Endothelial cell of umbilical vein (primary cell): ENCODE results near the gene CFAP100. TPM values are rescaled to one million over a fixed set of nuclear protein-coding genes. Genes with fewer than 3 reads are reported as not detected.

Source experiments
- BruUV-seq: library from RNA; stranded (reverse); fragments of 400-500 nt; replicated peaks from 2 replicates; lab custom pipeline; 2021; lab: Mats Ljungman, UMichigan
- CTCF ChIA-PET: fragments of 300-600, 350-600 bp; sonication (Branson Sonifier 250); formaldehyde crosslinking; loops from one replicate; lab custom pipeline; 2021; ENCODE audit warnings: antibody characterized with exemption, inconsistent platforms; lab: Charles Lee
- POLR2A ChIA-PET: fragments of 300-600, 350-600 bp; sonication (Branson Sonifier 250); formaldehyde crosslinking; loops from one replicate; lab custom pipeline; 2021; ENCODE audit warnings: antibody characterized with exemption, inconsistent platforms; lab: Charles Lee
- DNase-seq: peaks from one replicate; pipeline ENCODE4 v3.0.0-alpha.2; 2011; ENCODE audit warnings: low read depth, low spot score
- FAIRE-seq: peaks from 2 replicates; lab custom pipeline; 2011; peaks lifted over from hg19 to GRCh38; lab: Jason Lieb, UNC
- H2AFZ ChIP-seq: 2 replicates; pipeline ENCODE4 v1.6.0; 2012; ENCODE audit warnings: low read depth, low read length, control low read depth, inconsistent platforms
- H3K27ac ChIP-seq: 2 replicates; pipeline ENCODE4 v1.5.1; 2011; ENCODE audit warnings: low read depth, mild to moderate bottlenecking, control low read depth, low read length, moderate library complexity; ENCODE audit not compliant: insufficient read depth
- H3K27me3 ChIP-seq, 2 experiments: 2 replicates each; pipeline versions ENCODE4 v1.6.0 to v1.6.1; 2011; ENCODE audit warnings: low read length in 2 of 2, mixed read lengths in 1 of 2; ENCODE audit not compliant: control insufficient read depth in 2 of 2, insufficient read depth in 2 of 2
- H3K36me3 ChIP-seq, 2 experiments: 2 replicates in 1 of 2; 3 replicates in 1 of 2; pipeline ENCODE4 v1.5.1; 2011; ENCODE audit warnings: low read length in 2 of 2, mild to moderate bottlenecking in 1 of 2, moderate library complexity in 1 of 2; ENCODE audit not compliant: control insufficient read depth in 2 of 2, insufficient read depth in 2 of 2; ENCODE audit errors: extremely low read depth in 1 of 2
- H3K4me1 ChIP-seq: 3 replicates; pipeline ENCODE4 v1.5.1; 2011; ENCODE audit warnings: mild to moderate bottlenecking, low read length; ENCODE audit not compliant: control insufficient read depth, insufficient read depth; ENCODE audit errors: extremely low read depth
- H3K4me2 ChIP-seq: 2 replicates; pipeline ENCODE4 v1.6.1; 2011; ENCODE audit warnings: low read length, control low read depth, mixed read lengths; ENCODE audit not compliant: insufficient read depth
- H3K4me3 ChIP-seq, 3 experiments: fragments of 200-600 bp in 1 of 3; sonication (generic), shearing (Covaris generic) in 1 of 3; replicated peaks in 1 of 3; 2 replicates each; pipeline ENCODE4 v1.5.1; 2011 to 2016; ENCODE audit warnings: control low read depth in 3 of 3, low read length in 3 of 3, mild to moderate bottlenecking in 2 of 3, inconsistent platforms in 1 of 3, low read depth in 1 of 3, moderate library complexity in 1 of 3; ENCODE audit not compliant: insufficient read depth in 1 of 3
- H3K79me2 ChIP-seq: 2 replicates; pipeline ENCODE4 v1.6.0; 2012; ENCODE audit warnings: low read length, inconsistent platforms; ENCODE audit not compliant: control insufficient read depth, insufficient read depth
- H3K9ac ChIP-seq: replicated peaks from 2 replicates; pipeline ENCODE3; 2011; ENCODE audit warnings: low read length, control low read depth; ENCODE audit not compliant: insufficient read depth; ENCODE audit errors: extremely low read depth
- H3K9me1 ChIP-seq: replicated peaks from 3 replicates; pipeline ENCODE4 v1.6.0; 2011; ENCODE audit warnings: mild to moderate bottlenecking, low read length; ENCODE audit not compliant: control insufficient read depth, insufficient read depth; ENCODE audit errors: extremely low read depth
- H3K9me3 ChIP-seq: replicated peaks from 2 replicates; pipeline ENCODE4 v1.5.1; 2012; ENCODE audit warnings: low read length, inconsistent platforms; ENCODE audit not compliant: control insufficient read depth, insufficient read depth
- H4K20me1 ChIP-seq: replicated peaks from 2 replicates; pipeline ENCODE3; 2011; ENCODE audit warnings: mild to moderate bottlenecking, low read length; ENCODE audit not compliant: control insufficient read depth, insufficient read depth; ENCODE audit errors: extremely low read depth
- CTCF ChIP-seq, 2 donors: IDR thresholded peaks; 1 replicate in 1 of 2; 2 replicates in 1 of 2; pipeline ENCODE4 v1.5.1; 2011; ENCODE audit warnings: low read length in 2 of 2, mild to moderate bottlenecking in 2 of 2, moderate library complexity in 2 of 2, control low read depth in 1 of 2, inconsistent platforms in 1 of 2, low read depth in 1 of 2; ENCODE audit not compliant: insufficient read depth in 1 of 2; ENCODE audit errors: extremely low read depth in 1 of 2
- EZH2 ChIP-seq: IDR thresholded peaks from 2 replicates; pipeline ENCODE4 v1.6.1; 2012; ENCODE audit warnings: borderline replicate concordance, low read depth, mild to moderate bottlenecking, moderate library complexity, low read length, inconsistent platforms; ENCODE audit not compliant: severe bottlenecking
- FOS ChIP-seq: IDR thresholded peaks from 2 replicates; pipeline ENCODE4 v1.6.1; 2011; ENCODE audit warnings: mild to moderate bottlenecking, low read length, moderate library complexity, borderline replicate concordance; ENCODE audit not compliant: insufficient read depth
- GATA2 ChIP-seq: IDR thresholded peaks from 2 replicates; pipeline ENCODE4 v1.7.0; 2011; ENCODE audit warnings: low read depth, mild to moderate bottlenecking, moderate library complexity, mixed read lengths, low read length; ENCODE audit not compliant: insufficient read length, insufficient read depth
- JUN ChIP-seq: IDR thresholded peaks from 2 replicates; pipeline ENCODE4 v1.6.1; 2011; ENCODE audit warnings: borderline replicate concordance, low read depth; ENCODE audit not compliant: insufficient read length, insufficient read depth
- MAX ChIP-seq: IDR thresholded peaks from 2 replicates; pipeline ENCODE4 v1.6.1; 2011; ENCODE audit not compliant: insufficient read depth, insufficient read length
- MYC ChIP-seq: IDR thresholded peaks from one replicate; pipeline ENCODE4 v1.6.1; 2011; ENCODE audit warnings: mild to moderate bottlenecking, low read depth, low read length
- POLR2A ChIP-seq: IDR thresholded peaks from 2 replicates; pipeline ENCODE4 v1.6.1; 2012; ENCODE audit warnings: low read depth, mild to moderate bottlenecking, control low read depth, low read length
- POLR2AphosphoS5 ChIP-seq: IDR thresholded peaks from 2 replicates; pipeline ENCODE4 v1.6.1; 2012; ENCODE audit warnings: low read depth, mild to moderate bottlenecking, control low read depth, low read length, moderate library complexity; ENCODE audit not compliant: insufficient read depth
- dilution Hi-C: fragments of 300-500 bp; cut with MboI; formaldehyde crosslinking; loops from one replicate; pipeline ENCODE4 v1.15.0; 2019; ENCODE audit warnings: low sequenced_read_pairs; ENCODE audit not compliant: extremely low pct_ligation_motif_present
- intact Hi-C: fragments of 100-400 bp; cut with micrococcal nuclease; formaldehyde crosslinking; loops from one replicate; pipeline ENCODE4 v1.10.0; 2022
- polyA plus RNA-seq, 4 experiments: library from polyadenylated mRNA; depleted of rRNA in 3 of 4; stranded (reverse) in 3 of 4; unstranded in 1 of 4; fragments of >200 nt; gene quantifications; 2 replicates each; pipeline versions ENCODE4 v1.2.1 to v1.2.3, GENCODE V29; 2011 to 2012; ENCODE audit warnings: missing spikeins in 1 of 4
- total RNA-seq: library from RNA; stranded (reverse); gene quantifications from 2 replicates; pipeline ENCODE4 v1.2.3, GENCODE V29; 2021

CFAP100 gene
- total and polyA plus RNA-seq, 2 donors (not counting 3 experiments of a cell fraction or from before 2014, with no cell fraction given): not detected

GRCh38 chr3:126349611-126350501 is 44.9 kb upstream of the CFAP100 start:
- Histone ChIP-seq H3K36me3 (peaks cover 0 to 4% of the 10 kb centered on the region in 2 experiments), H3K4me3 (no peak overlapping the region), H3K4me2 (no peak overlapping the region), H3K9me3 (no peaks in the 10 kb centered on the region), H2AFZ (no peak overlapping the region), H3K79me2 (no peaks in the 10 kb centered on the region), H3K27ac (no peak overlapping the region), H3K4me1 (no peaks in the 10 kb centered on the region), H4K20me1 (no peaks in the 10 kb centered on the region), H3K9ac (no peak overlapping the region), H3K27me3 (no peaks in the 10 kb centered on the region), H3K9me1 (no peaks in the 10 kb centered on the region)
- dilution Hi-C loops: no loop called here
- intact Hi-C loops: no loop called here
- no peak for FAIRE-seq
- POLR2A ChIA-PET: no interaction called here
- BruUV-seq: no TSS peak
- CTCF ChIA-PET: interaction anchor here (1.2 kb wide), 1 partner anchor 90 kb away, joined by 6 read pairs; no protein-coding TSS in a partner anchor
- no peak for DNase-seq
- no peak for TF ChIP-seq MYC
- TF ChIP-seq GATA2: no peak
- no peak for TF ChIP-seq EZH2
- no peak for TF ChIP-seq MAX
- no peak for TF ChIP-seq POLR2A
- no peak for TF ChIP-seq POLR2AphosphoS5
- TF ChIP-seq CTCF (IDR thresholded peaks at IDR 0.05; ENCODE audit: extremely low read depth in 1 of 2, insufficient read depth in 1 of 2, low read depth in 1 of 2, low read length in 2 of 2): no peak
- no peak for TF ChIP-seq JUN
- TF ChIP-seq FOS: no peak
